ENCODE measurements around the gene SH2D3A.

GRCh38 chr19:6716610-6716970 is 50.6 kb downstream of the SH2D3A start:
- no peak for TF ChIP-seq CTCF (IDR thresholded peaks at IDR 0.05)
- TF ChIP-seq POLR2A (IDR thresholded peaks at IDR 0.05) = no peak
- no peak for TF ChIP-seq EP300 (IDR thresholded peaks at IDR 0.05)

Data from ovary (tissue), 3 donors.